ENCODE measurements around the gene ZBTB16.

ZBTB16 gene

GRCh38 chr11:114130629-114131277 is 71.2 kb downstream of the ZBTB16 start:
- no peak for DNase-seq (ENCODE audit: low read depth in 3 of 3)

DNA sequence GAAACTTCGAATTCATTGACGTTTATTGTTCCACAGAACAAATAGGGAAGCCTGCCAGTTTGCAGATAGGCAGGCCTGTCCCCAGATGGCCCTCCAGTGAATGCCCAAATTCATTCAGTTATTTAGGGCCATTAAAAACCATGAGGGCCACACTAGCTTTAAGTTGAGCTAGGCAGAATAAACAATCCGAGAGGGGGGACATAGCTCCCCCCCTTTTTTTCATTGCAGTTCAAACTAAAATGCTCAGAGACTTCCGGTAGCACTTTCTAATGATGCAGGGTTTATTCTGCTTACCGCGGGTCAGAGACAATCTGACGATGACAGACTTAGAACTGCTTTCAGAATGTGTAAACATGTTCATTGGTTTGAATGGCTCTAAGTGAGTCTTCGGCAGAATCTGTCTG is 72.0 kb downstream of the ZBTB16 start:
- no peak for DNase-seq (ENCODE audit: low read depth in 3 of 3)

- DNase-seq (ENCODE audit: low read depth in 3 of 3): no peak
These were observed 72.9 kb downstream of the ZBTB16 start for GRCh38 chr11:114132417-114132816.

- no peak for DNase-seq (ENCODE audit: low read depth in 3 of 3)
These were observed 73.5 kb downstream of the ZBTB16 start for GRCh38 chr11:114132944-114133394.

- no peak for DNase-seq (ENCODE audit: low read depth in 3 of 3)
These were observed 74.2 kb downstream of the ZBTB16 start for GRCh38 chr11:114133548-114134329.

DNA sequence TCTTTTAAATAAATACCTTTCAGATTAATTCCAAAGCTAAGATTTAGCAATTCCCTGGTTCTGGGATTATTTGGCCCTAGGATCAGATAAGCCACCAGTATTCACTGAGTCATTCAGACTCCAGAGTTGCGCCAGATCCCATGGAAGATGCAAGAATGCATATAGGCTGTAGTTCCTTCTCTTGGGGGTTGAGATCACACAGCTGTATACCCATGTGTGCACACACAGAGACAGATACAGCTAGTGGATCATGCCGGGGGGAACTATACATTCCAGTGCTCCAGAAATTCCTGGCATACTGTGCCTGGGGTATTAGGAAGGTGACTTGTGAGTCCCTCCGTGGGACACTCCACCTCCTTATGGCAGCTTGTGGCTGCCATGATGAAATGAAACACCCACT is 75.4 kb downstream of the ZBTB16 start:
- no peak for DNase-seq (ENCODE audit: low read depth in 3 of 3)

- DNase-seq (ENCODE audit: low read depth in 3 of 3): no peak
These were observed 76.2 kb downstream of the ZBTB16 start for GRCh38 chr11:114135737-114136151.

- DNase-seq (ENCODE audit: low read depth in 3 of 3): no peak
These were observed 77.5 kb downstream of the ZBTB16 start for GRCh38 chr11:114136686-114137640.

DNA sequence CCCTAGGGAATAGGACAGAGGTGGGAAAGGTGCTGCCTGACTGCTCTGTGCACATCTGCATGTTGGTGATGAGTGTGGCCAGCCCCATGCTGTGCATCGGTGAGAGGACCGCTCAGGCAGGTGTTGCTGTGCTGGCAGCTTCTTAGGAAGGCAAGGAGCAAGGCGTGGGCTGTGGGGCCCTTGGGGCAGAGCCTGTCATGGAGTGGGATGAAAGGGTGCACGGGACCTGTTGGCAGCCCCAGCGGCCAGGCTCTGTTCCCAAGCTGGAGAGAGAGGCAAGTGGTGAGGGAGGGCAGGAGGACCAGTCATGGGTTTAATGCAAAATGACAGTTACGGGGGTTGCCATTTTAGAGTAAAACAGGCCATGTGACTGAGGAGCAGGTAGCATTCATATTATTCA is 78.3 kb downstream of the ZBTB16 start:
- no peak for DNase-seq (ENCODE audit: low read depth in 3 of 3)

DNA sequence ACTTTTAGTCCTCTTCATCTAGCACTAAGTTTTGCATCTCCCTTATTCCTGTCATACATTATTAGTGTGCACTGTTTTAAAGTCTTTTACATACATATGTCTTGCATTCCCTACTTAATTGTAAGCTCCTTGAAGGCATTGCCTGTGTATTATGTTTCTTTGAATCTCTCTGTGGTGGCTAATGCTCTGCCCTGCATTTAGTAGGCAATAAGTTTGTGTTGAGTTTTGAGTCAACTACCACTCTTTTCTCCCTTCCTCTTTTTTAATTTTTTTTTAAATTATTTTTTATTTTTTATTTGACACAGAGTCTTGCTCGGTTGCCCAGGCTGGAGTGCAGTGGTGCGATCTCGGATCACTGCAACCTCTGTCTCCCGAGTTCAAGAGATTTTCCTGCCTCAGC is 78.9 kb downstream of the ZBTB16 start:
- no peak for DNase-seq (ENCODE audit: low read depth in 3 of 3)

GRCh38 chr11:114140826-114141225 is 81.3 kb downstream of the ZBTB16 start:
- no peak for DNase-seq (ENCODE audit: low read depth in 3 of 3)

GRCh38 chr11:114141863-114142580 is 82.5 kb downstream of the ZBTB16 start:
- DNase-seq (ENCODE audit: low read depth in 3 of 3): no peak

DNA sequence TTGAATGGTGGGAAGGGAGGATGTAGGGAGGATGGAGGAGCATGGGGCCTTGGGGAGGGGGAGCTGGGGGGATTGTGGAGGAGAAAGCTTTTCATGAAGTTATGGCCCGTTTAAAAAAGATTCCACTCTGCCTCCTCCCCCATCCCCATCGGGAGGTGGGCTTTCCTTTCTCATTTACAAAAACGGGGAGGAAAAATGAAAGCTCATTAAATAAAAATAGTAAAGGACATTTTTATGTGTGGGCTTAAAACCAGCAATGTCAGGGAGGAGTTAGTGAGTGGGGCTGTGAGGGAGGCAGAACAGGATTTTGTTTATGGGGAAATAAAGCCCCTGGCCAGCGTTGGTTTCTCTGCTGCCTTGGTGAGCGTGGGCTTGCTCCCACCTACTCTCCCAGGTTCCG is 83.2 kb downstream of the ZBTB16 start:
- DNase-seq (ENCODE audit: low read depth in 3 of 3): no peak

DNA sequence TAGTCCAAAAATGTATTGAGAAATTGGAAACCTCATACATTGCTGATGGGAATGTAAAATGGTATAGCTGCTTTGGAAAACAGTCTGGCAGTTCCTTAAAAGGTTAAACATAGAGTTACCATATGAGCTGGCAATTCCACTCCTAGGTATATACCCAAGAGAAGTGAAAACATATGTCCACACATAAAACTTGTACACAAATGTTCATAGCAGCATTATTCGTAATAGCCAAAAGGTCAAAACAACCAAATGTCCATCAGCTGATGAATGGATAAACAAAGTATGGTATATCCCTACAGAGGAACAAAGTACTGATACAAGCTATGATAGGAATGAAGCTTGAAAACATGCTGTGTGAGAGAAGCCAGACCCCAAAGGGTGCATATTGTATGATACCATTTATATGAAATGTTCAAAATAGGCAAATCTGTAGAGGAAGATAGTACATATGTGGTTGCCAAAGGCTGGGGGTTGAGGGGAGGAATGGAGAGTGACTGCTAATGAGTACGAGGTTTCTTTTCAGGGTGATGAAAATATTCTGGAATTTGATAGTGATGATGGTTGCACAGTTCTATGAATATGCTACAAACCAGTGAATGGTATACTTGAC is 85.8 kb downstream of the ZBTB16 start:
- DNase-seq (ENCODE audit: low read depth in 3 of 3): no peak

DNA sequence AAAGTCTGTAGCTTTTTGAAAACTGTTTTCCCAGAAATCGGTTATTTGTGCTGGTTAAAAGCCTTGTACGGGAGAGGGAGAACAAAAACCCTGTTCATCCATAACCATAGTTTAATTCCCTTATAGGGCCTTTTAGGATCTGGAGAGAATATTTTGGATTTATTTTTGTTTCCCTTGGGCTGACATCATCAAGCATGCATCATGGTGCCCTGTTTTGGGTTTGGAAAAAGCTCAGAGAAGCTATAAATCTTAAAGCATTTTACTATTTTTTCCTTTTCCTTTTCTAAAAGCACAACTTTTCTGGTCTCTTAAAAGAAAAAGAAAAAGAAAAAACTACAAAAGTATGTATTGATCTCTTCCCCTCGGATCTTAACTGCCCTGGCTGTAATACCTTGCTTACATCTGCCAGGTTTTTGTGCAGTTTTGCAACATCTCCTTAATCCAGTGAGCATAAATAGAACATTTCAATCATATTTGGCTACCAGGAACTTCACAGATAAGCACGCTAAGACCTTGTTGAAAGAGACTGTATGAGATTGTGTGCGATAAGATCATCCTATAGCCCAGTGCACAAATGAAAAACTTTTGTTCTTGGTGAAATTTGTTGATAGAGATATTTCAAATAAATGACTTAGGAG is 88.0 kb downstream of the ZBTB16 start:
- DNase-seq (ENCODE audit: low read depth in 3 of 3): no peak

DNA sequence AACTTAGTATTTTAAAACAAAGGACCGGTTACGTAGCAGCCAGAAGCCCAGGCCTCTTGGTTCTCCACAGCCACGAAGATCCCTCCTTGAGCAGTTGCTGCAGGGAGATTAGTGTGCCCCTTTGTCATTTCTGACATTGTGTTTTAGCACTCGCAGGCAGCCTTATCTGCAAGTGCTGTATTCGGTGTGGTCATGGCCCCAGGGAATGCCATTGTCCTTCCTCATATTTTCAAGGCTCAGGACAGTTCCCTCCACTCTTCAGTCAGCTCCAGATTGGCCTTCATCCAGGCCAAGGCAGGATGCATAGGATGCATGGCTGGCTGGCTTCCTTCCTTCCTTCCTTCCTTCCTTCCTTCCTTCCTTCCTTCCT is 88.5 kb downstream of the ZBTB16 start:
- DNase-seq (ENCODE audit: low read depth in 3 of 3): no peak

- no peak for DNase-seq (ENCODE audit: low read depth in 3 of 3)
These were observed 90.3 kb downstream of the ZBTB16 start for GRCh38 chr11:114149689-114150407.

DNA sequence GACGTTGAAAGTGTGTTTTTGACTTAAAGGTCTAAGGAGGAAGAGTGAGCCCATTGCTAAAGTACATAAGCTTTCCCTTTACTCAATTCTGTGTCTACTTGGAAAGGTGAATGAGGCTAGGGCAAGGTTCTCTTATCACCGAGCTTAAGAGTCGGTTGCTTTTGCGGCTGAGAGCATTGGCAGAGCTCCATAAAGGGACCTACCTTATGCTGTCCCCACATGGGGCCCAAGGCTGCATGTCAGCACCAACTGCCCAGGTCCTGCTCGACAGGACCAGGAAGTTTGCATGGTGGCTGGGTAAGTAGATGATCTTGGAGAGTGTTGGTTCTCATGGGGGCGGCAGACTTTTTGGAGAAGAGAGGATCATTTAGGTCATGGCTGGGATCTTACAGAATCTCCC is 91.2 kb downstream of the ZBTB16 start:
- DNase-seq (ENCODE audit: low read depth in 3 of 3): no peak

- DNase-seq (ENCODE audit: low read depth in 3 of 3): no peak
These were observed 92.1 kb downstream of the ZBTB16 start for GRCh38 chr11:114151631-114152030.

DNA sequence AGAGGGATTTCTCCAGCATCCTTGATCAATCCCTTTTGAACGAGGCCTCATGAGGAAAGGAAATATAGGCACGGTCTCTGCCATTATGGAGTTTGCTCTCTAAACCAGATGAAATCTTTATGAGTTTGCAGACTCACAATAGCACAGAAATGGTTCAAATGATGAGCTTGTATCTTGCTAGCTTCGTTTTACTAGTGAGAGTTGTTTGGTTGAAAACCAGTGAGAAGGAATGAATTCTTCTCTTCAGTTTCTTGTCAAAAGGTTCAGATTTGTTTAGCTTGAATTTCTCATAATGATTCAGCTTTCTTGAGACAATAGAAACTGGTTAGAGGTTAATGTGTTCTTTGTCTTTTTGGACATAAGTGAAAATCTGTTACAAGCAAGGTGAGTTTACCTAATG is 92.7 kb downstream of the ZBTB16 start:
- DNase-seq (ENCODE audit: low read depth in 3 of 3): no peak
